Right ventricle myocardium superior (tissue), 1 donor: ENCODE measurements around the gene CFAP126. TPM values are rescaled to one million over a fixed set of nuclear protein-coding genes. Genes with fewer than 3 reads are reported as not detected.
A peak's percentile ranks its signal among the peaks of the same experiment; 100 is the strongest.
"Not testable (repeated sequence)": the region's sequence is repeated elsewhere in the genome, so short reads cannot be mapped to it uniquely, and the experiment has no call there.

ENCODE experiments used
- ATAC-seq: fragments of 200-7000 bp; cut with Tn5 transposase; one replicate; pipeline ENCODE4 v1.9.1; 2020; ENCODE audit warnings: mild to moderate bottlenecking; ENCODE audit not compliant: poor library complexity
- DNase-seq: peaks from one replicate; pipeline ENCODE4 v3.0.0-alpha.2; 2020
- intact Hi-C: fragments of 100-400 bp; cut with DNase I; formaldehyde crosslinking; loops from one replicate; pipeline ENCODE4 v1.11.2; 2022
- long read RNA-seq: library from polyadenylated mRNA; unstranded; transcript quantifications from one replicate; pipeline ENCODE4 v2.0.0, GENCODE V29; 2021
- total RNA-seq: library from RNA; stranded (reverse); fragmentation: NEBNext Ultra II Directional; extraction: Animal tissue kit (Norgen Biotek cat#: 25700); gene quantifications from one replicate; pipeline ENCODE4 v1.2.1, GENCODE V29; 2021
- donor health status: DM: no; HTN: yes; CAD: no; lungs with severe emphysema.

CFAP126 gene
- not detected for total RNA-seq
- long read RNA-seq, partial matches to known transcripts = 0 of 1 reads
- long read RNA-seq, other reads (novel, unspliced or antisense) = 1 of 1 reads

- intact Hi-C loops = no loop called here
- ATAC-seq = peak; percentile 93
- peak; percentile 58 for DNase-seq
Observed at GRCh38 chr1:161367684-161368400, at the start of gene CFAP126. TSS of gene CFAP126 (minus strand) at chr1:161367876. CDS start at chr1:161367868, 8 bp downstream.

- DNase-seq, ATAC-seq, intact Hi-C loops: not testable (repeated sequence)
Observed at GRCh38 chr1:161413050-161413449, 45.4 kb upstream of the CFAP126 start.

- DNase-seq, intact Hi-C loops, ATAC-seq: not testable (repeated sequence)
Observed at GRCh38 chr1:161410636-161410970, 42.9 kb upstream of the CFAP126 start.

- ATAC-seq, DNase-seq: not testable (repeated sequence)
- intact Hi-C loops = loop anchor here (10.0 kb wide), 1 partner anchor 335 kb away; the partner anchor contains the start of gene DUSP12
Observed at GRCh38 chr1:161409848-161410635, 42.4 kb upstream of the CFAP126 start.

GRCh38 chr1:161408429-161409052 is 40.9 kb upstream of the CFAP126 start:
- DNase-seq (no peak), ATAC-seq (no peak)
- intact Hi-C loops = loop anchor here (10.0 kb wide), 1 partner anchor 336 kb away; the partner anchor contains the start of gene DUSP12

- DNase-seq (no peak), ATAC-seq (no peak)
- intact Hi-C loops = loop anchor here (10.0 kb wide), 1 partner anchor 337 kb away; the partner anchor contains the start of gene DUSP12
Observed at GRCh38 chr1:161407451-161407985, 39.8 kb upstream of the CFAP126 start.

- not testable (repeated sequence) for ATAC-seq, DNase-seq
- intact Hi-C loops = loop anchor here (10.0 kb wide), 1 partner anchor 338 kb away; the partner anchor contains the start of gene DUSP12
Observed at GRCh38 chr1:161406551-161406950, 38.9 kb upstream of the CFAP126 start.

GRCh38 chr1:161404051-161404597 is 36.4 kb upstream of the CFAP126 start:
- no peak for DNase-seq
- ATAC-seq = no peak
- intact Hi-C loops = loop anchor here (10.0 kb wide), 1 partner anchor 341 kb away; the partner anchor contains the start of gene DUSP12

- ATAC-seq (no peak), DNase-seq (no peak)
- intact Hi-C loops = loop anchor here (10.0 kb wide), 1 partner anchor 342 kb away; the partner anchor contains the start of gene DUSP12
Observed at GRCh38 chr1:161402446-161402845, 34.8 kb upstream of the CFAP126 start.

- DNase-seq = peak; percentile 92
- intact Hi-C loops = no loop called here
- ATAC-seq = peak; percentile 91
Observed at GRCh38 chr1:161399257-161399998, 31.8 kb upstream of the CFAP126 start.

- DNase-seq (no peak), ATAC-seq (peak; percentile 36)
- intact Hi-C loops = no loop called here
Observed at GRCh38 chr1:161398900-161399256, 31.2 kb upstream of the CFAP126 start.

GRCh38 chr1:161397038-161397437 is 29.4 kb upstream of the CFAP126 start:
- DNase-seq, intact Hi-C loops, ATAC-seq: not testable (repeated sequence)

GRCh38 chr1:161393151-161393550 is 25.5 kb upstream of the CFAP126 start:
- intact Hi-C loops = no loop called here
- ATAC-seq (no peak), DNase-seq (no peak)

- intact Hi-C loops = no loop called here
- ATAC-seq (no peak), DNase-seq (no peak)
Observed at GRCh38 chr1:161391611-161392010, 23.9 kb upstream of the CFAP126 start.

GRCh38 chr1:161391136-161391535 is 23.5 kb upstream of the CFAP126 start:
- not testable (repeated sequence) for ATAC-seq

GRCh38 chr1:161390559-161390858 is 22.8 kb upstream of the CFAP126 start:
- ATAC-seq = no peak
- intact Hi-C loops = no loop called here

More at GRCh38 chr1:161391136-161391535, 23.5 kb upstream of the CFAP126 start:
- DNase-seq, intact Hi-C loops: not testable (repeated sequence)

GRCh38 chr1:161389691-161390558 is 22.2 kb upstream of the CFAP126 start:
- intact Hi-C loops = loop anchor here (10.0 kb wide), 1 partner anchor 195 kb away; the partner anchor contains the start of gene ADAMTS4

More at GRCh38 chr1:161390559-161390858, 22.8 kb upstream of the CFAP126 start:
- no peak for DNase-seq

More at GRCh38 chr1:161389691-161390558, 22.2 kb upstream of the CFAP126 start:
- ATAC-seq (peak; percentile 95), DNase-seq (peak; percentile 99)
